HL-60/S4 treated with retinoic acid at 250 ng/mL for 4 days and 3 days (cell line): ENCODE data around the gene STK31.
"Not testable (repeated sequence)": the region's sequence is repeated elsewhere in the genome, so short reads cannot be mapped to it uniquely, and the experiment has no call there.

Experiments
- in situ Hi-C: fragments of 300-500 bp; cut with MboI; formaldehyde crosslinking; loops from 2 replicates; pipeline ENCODE4 v1.7.0; 2022; ENCODE audit warnings: low sequenced_read_pairs

Gene STK31

GRCh38 chr7:23710000-23710399 is at the start of gene STK31:
Gene STK31 (plus strand): TSS chr7:23710219. CDS start chr7:23710286, 67 bp downstream.
- in situ Hi-C loops: loop anchor here (25.0 kb wide), 1 partner anchor 423 kb away; the partner anchor contains the start of gene MALSU1

- in situ Hi-C loops: no loop called here
Measured at GRCh38 chr7:23661385-23661784, 48.6 kb upstream of the STK31 start.

- in situ Hi-C loops: no loop called here
Measured at GRCh38 chr7:23662124-23662983, 47.7 kb upstream of the STK31 start.

GRCh38 chr7:23662984-23663313 is 47.1 kb upstream of the STK31 start:
- in situ Hi-C loops: no loop called here

- in situ Hi-C loops: no loop called here
Measured at GRCh38 chr7:23664122-23664521, 45.9 kb upstream of the STK31 start.

- in situ Hi-C loops: no loop called here
Measured at GRCh38 chr7:23672033-23672432, 38.0 kb upstream of the STK31 start.

- in situ Hi-C loops: no loop called here
Measured at GRCh38 chr7:23679898-23680413, 30.1 kb upstream of the STK31 start, which contains the start of gene FAM221A. Gene FAM221A (plus strand): TSS chr7:23680199. CDS start chr7:23680219, 20 bp downstream.

- in situ Hi-C loops: no loop called here
Measured at GRCh38 chr7:23680414-23681405, 29.3 kb upstream of the STK31 start.

GRCh38 chr7:23684041-23684440 is 26.0 kb upstream of the STK31 start:
- in situ Hi-C loops: not testable (repeated sequence)

- in situ Hi-C loops: no loop called here
Measured at GRCh38 chr7:23685731-23686130, 24.3 kb upstream of the STK31 start.

GRCh38 chr7:23687011-23687410 is 23.0 kb upstream of the STK31 start:
- in situ Hi-C loops: no loop called here

- in situ Hi-C loops: no loop called here
Measured at GRCh38 chr7:23689165-23689564, 20.9 kb upstream of the STK31 start.

- in situ Hi-C loops: no loop called here
Measured at GRCh38 chr7:23691320-23691719, 18.7 kb upstream of the STK31 start.

- in situ Hi-C loops: no loop called here
Measured at GRCh38 chr7:23693224-23693623, 16.8 kb upstream of the STK31 start.

- in situ Hi-C loops: no loop called here
Measured at GRCh38 chr7:23696916-23697441, 13.0 kb upstream of the STK31 start.

- in situ Hi-C loops: no loop called here
Measured at GRCh38 chr7:23698822-23699221, 11.2 kb upstream of the STK31 start.

- in situ Hi-C loops: loop anchor here (25.0 kb wide), 1 partner anchor 413 kb away; the partner anchor contains the start of gene MALSU1
Measured at GRCh38 chr7:23700046-23700445, 10.0 kb upstream of the STK31 start.

GRCh38 chr7:23709081-23709750 is 803 bp upstream of the STK31 start:
- in situ Hi-C loops: loop anchor here (25.0 kb wide), 1 partner anchor 422 kb away; the partner anchor contains the start of gene MALSU1

- in situ Hi-C loops: loop anchor here (25.0 kb wide), 1 partner anchor 425 kb away; the partner anchor contains the start of gene MALSU1
Measured at GRCh38 chr7:23712368-23713284, 2.6 kb downstream of the STK31 start.
